GM13976 (cell line): ENCODE measurements around the gene RGS7.
"Not testable (repeated sequence)": the region's sequence is repeated elsewhere in the genome, so short reads cannot be mapped to it uniquely, and the experiment has no call there.

Experiments
- DNase-seq: peaks from one replicate; pipeline ENCODE4 v3.0.0; 2012; ENCODE audit warnings: low spot score
- CTCF ChIP-seq: IDR thresholded peaks from 2 replicates; pipeline ENCODE4 v1.5.1; 2012; ENCODE audit warnings: borderline replicate concordance, mild to moderate bottlenecking; ENCODE audit not compliant: insufficient read depth; ENCODE audit errors: extremely low read depth, missing control alignments, control extremely low read depth
- in situ Hi-C: fragments of 300-500 bp; cut with MboI; formaldehyde crosslinking; loops from one replicate; pipeline ENCODE4 v1.12.0; 2022; ENCODE audit warnings: low sequenced_read_pairs, mixed read lengths, inconsistent platforms; ENCODE audit not compliant: unreplicated experiment

Gene RGS7

GRCh38 chr1:240747907-240748306, 609.1 kb downstream of the RGS7 start:
- no peak for DNase-seq
- TF ChIP-seq CTCF = no peak
- in situ Hi-C loops = no loop called here

GRCh38 chr1:240743705-240744104, 613.3 kb downstream of the RGS7 start:
- in situ Hi-C loops = no loop called here
- TF ChIP-seq CTCF = no peak
- DNase-seq = no peak

GRCh38 chr1:240739754-240740153, 617.3 kb downstream of the RGS7 start:
- in situ Hi-C loops = no loop called here
- no peak for DNase-seq
- TF ChIP-seq CTCF = no peak

GRCh38 chr1:240739139-240739538, 617.9 kb downstream of the RGS7 start:
- TF ChIP-seq CTCF = no peak
- no peak for DNase-seq
- in situ Hi-C loops = no loop called here

GRCh38 chr1:240737766-240738265, 619.2 kb downstream of the RGS7 start:
- in situ Hi-C loops = no loop called here
- TF ChIP-seq CTCF = no peak
- DNase-seq = no peak

- DNase-seq = no peak
- no peak for TF ChIP-seq CTCF
- in situ Hi-C loops = no loop called here
These were observed 619.7 kb downstream of the RGS7 start for GRCh38 chr1:240737298-240737697.

- DNase-seq, in situ Hi-C loops: not testable (repeated sequence)
These were observed 622.3 kb downstream of the RGS7 start for GRCh38 chr1:240734705-240735104.

- TF ChIP-seq CTCF = no peak
- in situ Hi-C loops = no loop called here
- no peak for DNase-seq
These were observed 623.0 kb downstream of the RGS7 start for GRCh38 chr1:240734001-240734400.
